IPS DF 4.7 (cell line): Measurements from ENCODE around the gene AKAP1.

Experiments used
- DNase-seq: peaks from one replicate; pipeline ENCODE4 v3.0.0-alpha.2; 2013; ENCODE audit warnings: low spot score; ENCODE audit errors: extremely low read depth

Gene AKAP1

DNA sequence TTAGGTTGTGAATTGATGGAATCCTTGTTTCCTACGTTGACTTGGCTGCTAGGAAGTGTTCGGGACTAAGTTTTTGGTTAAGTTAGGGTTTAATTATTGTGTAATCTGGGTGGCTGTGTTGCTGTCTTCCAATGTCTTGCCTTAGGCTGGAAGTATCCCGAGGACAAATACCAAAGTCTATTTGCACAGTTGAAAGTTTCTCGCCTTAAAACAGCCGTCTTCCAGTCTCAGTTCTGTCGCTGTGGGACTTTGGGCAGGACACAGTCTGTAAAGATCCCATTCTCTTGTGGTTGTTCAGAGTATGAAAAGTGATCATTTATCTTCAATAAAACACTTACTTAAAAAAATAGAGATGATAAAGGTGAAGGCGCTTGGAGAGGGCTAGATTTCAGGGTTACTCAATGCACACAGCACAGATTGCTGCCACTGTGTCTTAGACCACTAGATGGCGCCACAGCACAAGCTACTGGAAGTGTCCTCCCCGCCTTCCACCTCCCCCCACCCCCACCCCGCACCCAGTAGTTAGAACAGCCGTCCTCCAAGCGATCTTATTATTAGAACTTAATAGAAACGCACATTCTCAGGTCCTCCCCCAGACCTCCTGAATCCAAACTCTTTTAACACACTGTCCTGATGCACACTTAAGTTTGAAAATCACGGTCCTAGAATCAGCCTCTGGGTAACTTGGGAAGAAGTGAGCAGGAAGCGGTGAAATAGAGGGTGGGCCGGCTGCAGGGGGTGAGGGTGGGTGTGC, 45.8 kb downstream of the AKAP1 start:
- DNase-seq: no peak

- no peak for DNase-seq
Measured at GRCh38 chr17:57132663-57133062, 47.6 kb downstream of the AKAP1 start.

GRCh38 chr17:57133486-57133885, 48.4 kb downstream of the AKAP1 start:
- no peak for DNase-seq

GRCh38 chr17:57135026-57135788, 50.2 kb downstream of the AKAP1 start:
- DNase-seq: no peak

DNA sequence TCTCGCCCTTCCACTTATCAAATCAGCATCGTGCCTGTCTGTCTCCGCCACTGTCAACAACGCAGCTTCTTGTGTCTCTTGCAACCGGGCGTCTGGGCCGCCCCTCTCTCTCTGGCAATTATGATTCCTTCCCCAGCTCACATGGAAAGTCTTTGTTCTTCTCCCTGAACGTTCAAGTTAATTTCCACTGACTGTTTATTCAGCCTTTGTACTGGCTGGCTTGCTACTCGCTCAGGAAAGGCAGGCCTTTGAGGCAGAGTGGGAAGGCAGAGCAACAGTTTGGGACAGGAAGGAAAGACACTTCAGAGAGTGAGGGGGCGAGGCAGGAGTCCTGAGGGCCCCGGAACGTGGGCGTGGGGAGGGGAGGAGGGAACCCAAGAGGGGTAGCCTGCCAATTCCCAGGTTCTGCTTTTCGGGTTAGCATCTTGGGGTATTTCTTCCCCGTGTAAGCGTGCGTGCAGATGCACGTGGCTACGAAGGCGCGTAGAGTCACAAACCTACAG, 50.8 kb downstream of the AKAP1 start:
- DNase-seq: no peak

DNA sequence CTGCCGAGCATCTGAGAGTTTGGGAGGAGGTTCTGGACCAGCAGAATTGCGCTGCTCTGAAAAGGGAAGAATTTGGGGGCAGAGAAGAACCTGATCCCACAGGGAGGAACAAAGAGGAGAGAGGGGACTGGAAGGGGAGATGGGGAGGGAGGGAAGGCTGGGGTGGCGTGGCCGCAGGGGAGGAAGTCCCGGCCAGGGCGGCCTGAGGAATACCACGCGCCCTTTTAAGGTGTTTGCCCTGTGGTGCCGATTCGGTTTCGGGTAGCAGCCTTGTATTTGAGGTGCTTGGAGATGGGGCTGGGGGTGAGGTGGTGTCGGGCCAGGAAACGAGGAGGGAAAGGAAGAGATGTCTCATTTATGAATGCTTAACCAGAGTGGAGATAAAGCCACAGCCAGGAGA, 51.3 kb downstream of the AKAP1 start:
- no peak for DNase-seq

DNA sequence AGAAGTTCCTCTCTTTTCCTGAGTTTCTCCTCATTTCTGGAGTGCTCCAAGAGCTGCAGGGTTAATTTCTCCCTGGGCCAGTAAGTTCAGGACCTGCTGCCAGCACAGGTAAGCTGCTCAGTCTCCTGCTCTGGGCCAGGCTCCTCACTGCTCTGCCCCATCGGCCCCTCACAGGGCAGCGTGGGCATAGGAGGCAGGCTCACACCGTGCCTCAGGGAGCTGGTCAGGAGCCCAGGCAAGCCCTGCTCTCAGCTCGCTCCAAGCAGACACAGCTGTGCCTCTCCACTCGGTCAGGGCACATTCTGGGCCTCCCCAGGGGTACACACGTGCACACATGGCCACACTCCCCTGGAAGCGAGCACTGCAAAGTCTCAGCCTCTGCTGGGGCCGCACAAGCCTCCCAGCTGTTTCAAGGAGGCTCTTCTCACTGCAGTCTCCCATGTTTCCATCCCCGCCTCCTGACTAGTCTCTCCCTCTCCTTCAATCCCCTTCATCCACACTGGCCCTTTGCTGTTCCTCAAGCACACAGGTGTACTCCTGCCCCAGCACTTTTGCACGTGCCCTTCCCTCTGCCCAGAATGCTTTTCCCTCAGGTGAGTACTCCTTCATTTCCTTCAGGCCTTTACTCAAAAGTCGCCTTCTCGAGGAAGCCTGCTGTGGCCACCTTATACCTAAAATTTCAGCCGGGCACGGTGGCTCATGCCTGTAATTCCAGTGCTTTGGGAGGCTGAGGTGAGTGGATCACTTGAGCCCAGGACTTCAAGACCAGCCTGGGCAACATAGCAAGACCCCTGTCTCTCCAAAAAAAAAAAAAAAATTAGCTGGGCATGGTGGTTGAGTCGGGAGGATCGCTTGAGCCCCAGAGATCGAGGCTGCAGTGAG, 53.2 kb downstream of the AKAP1 start:
- DNase-seq: no peak

DNA sequence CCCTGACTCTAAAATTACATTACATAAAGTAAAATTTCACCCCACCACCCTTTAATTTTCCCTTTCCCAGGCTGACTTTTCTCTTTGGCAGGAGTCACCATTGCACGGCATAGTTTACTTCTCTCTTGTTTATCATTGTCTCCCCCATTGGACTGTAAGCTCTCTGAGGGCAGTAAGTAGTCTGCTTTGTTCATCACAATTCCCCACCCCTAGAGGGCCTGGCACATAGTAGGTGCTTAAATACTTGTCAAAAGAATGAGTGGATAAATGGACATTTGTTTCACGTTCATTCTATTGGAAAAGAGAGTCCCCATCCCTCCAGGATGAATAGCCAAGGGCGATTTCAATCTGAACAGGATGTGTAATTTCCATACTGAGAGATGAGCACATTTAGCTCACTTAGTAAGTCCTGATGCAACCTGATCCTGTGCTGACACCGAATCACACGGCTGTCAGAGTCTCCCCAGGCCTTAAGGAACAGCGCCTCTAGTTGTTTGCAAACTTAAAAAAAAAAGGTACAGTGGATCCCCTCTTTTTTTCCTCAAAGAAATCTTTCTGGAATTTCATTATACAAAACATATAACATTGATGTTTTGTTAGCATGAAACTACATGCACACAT, 54.0 kb downstream of the AKAP1 start:
- DNase-seq: no peak

GRCh38 chr17:57140316-57140715, 55.3 kb downstream of the AKAP1 start:
- DNase-seq: no peak

- DNase-seq: no peak
Measured at GRCh38 chr17:57142925-57143324, 57.9 kb downstream of the AKAP1 start.

DNA sequence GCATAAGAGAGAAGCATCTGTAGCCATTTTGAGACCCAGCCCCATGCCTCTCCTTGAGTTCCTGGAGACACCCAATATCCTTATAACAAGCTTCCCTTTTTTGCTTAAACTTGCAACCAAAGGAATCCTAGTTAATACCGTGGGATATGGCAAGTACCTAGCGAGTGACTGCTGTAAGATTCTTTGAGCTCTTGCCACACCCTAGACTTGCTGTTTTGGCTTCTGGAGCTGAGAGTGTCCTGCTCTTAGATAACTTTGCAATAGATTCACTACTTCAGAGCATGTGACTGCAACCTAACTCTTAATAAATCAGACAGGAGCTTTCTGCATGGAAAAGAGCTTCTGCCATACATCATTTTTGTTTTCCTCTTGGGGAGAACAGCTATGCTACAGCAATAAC, 58.3 kb downstream of the AKAP1 start:
- no peak for DNase-seq

DNA sequence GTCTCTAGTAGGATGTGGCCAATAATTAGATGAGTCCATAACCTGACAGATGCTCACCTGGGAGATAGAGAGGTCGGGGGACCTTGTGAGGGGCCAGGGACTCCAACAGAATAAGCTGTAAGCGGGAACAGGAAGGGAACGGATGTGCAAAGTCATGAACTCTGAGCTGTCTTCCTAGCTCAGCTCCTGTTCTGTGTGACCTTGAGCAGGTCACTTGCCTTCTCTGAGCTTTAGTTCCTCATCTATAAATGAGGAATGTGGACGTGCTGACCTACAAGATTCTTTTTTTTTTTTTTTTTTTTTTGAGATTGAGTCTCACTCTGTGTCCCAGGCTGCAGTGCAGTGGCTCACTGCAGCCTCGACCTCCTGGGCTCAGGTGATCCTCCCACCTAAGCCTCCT, 58.9 kb downstream of the AKAP1 start:
- DNase-seq: no peak

DNA sequence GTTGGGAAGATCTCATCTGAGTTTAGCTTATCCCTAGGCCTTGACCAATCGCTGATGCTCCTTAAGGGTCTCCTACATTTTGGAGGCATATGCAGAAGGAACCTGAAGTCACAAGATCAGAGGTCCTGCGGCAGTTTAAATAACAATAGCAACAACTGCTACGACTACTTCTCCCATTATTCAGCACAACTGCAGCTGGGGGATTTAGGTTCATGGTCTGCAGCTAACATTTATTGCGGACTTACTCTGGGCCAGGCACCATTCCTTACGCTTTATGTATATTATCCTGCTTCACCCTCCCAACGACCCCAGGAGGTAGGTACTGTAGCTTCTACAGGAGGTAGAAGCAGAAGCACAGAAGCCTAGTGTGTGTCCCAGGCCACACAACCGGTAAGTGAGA, 59.5 kb downstream of the AKAP1 start:
- no peak for DNase-seq

DNA sequence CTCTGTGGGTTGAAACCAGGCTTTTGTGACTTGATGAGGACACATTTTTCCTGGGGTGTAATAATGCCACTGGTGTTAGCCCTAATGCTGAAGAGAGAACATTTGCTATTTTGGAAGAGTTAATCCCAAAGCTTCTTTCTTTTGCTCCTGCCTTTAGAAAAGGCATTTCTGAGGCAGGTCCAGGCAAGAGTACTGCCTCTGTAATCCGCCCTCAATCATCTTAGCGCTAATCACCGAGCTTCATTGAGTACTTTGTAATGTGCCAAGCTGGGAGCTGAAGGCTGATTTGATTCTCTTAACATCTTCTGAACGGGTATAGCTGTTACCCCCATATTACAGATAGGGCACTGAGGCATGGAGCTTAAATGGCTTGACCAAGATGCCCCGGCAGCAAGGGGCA, 60.3 kb downstream of the AKAP1 start:
- no peak for DNase-seq

DNA sequence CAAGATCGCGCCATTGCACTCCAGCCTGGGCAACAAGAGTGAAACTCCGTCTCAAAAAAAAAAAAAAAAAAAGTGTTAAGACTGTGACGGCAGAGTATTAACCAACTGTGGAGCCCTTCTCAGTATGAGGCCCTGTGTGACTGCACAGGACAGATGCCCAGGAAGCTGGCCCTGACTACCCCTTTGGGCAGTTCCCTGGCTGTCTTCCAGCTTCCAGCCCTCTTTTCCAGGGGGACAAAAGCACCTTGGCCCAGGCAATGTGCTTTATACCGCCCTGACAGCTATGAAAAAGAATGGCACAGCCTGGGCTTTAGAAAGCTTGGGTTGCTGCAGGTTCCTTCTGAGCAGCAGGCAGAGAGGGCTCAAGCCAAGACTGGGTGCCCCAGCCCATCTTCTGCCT, 61.2 kb downstream of the AKAP1 start:
- DNase-seq: no peak

DNA sequence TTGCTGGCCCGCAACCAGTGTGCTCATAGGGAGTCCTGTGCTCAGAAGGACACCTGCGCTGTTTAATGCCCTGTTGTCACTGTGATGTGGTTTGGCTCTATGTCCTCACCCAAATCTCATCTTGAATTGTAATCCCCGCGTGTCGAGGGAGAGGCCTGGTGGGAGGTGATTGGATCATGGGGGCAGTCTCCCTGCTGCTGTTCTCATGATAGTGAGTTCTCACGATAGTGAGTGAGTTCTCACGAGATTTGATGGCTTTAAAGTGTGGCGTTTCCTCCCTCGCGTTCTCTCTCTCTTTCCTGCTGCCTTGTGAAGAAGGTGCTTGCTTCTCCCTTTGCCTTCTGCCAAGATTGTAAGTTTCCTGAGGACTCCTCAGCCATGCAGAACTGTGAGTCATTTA, 66.8 kb downstream of the AKAP1 start:
- DNase-seq: no peak

DNA sequence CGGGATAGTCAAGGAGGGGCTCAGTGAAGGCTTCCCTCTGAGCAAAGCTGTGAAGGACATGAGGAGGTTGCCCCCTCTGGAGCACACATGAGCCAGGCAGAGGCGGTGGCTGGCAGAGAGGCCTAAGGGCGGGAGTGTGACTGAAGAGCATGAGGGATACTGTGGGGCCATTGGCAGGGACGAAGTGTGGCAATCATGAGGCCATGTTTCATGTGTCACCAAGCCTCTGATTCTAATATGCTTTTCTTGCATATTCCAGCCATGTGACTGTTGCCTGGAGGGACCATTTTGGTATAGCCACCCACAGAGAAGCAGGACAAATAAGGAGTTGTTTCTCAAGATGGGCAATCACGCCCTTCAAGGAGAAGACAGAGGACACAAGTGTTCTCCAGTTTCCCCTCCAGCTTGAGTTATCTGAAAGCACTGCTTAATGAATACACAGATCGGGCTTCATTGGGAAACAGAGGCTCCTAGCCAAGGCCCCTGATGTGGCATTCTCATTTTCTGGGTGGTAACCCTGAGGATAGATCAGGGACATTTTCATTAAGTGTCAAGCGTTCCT, 68.0 kb downstream of the AKAP1 start:
- DNase-seq: no peak

GRCh38 chr17:57154921-57155320, 69.9 kb downstream of the AKAP1 start:
- DNase-seq: no peak

GRCh38 chr17:57158325-57158724, 73.3 kb downstream of the AKAP1 start:
- no peak for DNase-seq

- no peak for DNase-seq
Measured at GRCh38 chr17:57158795-57159194, 73.7 kb downstream of the AKAP1 start.

- no peak for DNase-seq
Measured at GRCh38 chr17:57160624-57161023, 75.6 kb downstream of the AKAP1 start.
